Stimulated activated CD4-positive, alpha-beta T cell treated with anti-CD3 and anti-CD28 coated beads, Interleukin-1b, Interleukin-23, amount 100 ng/mL, for 1 hour (primary cell): ENCODE data around the gene SLC16A4.
"Not testable (repeated sequence)": the region's sequence is repeated elsewhere in the genome, so short reads cannot be mapped to it uniquely, and the experiment has no call there.

ENCODE experiments used
- DNase-seq, 2 donors: peaks; one replicate each; pipeline ENCODE4 v3.0.0-alpha.2; 2020; ENCODE audit warnings: low read depth in 2 of 2

SLC16A4 gene

DNA sequence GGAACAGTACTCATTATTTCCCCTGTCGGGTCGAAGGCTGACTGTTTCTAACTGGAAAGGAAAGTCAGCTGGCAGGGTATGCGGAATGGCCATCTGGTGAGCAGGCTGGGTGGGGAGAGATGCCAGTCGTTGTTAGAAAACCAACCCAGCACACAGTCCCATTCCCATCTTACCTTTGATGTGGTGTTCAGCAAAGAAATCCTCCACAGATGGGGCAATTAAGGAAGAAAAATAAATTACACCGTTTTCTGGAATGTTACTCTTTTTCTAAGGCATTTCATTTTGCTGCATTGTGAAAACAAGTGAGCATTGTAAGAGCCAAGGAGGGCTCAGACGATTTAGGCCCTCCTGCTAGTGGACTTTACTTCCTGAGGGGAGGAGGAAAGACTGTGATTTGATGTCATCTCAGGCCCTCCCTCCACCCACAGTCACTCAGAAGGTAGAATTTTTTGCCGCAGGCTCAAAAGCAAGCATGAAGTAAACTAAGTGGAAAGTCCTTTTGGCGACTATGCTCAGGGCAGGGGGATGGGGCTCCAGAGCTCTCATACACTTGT, at the start of gene SLC16A4:
Gene SLC16A4 (minus strand): TSS at position 335 of the 554 bp plus-strand sequence. CDS start 1,703 bp downstream, outside the sequence.
- no peak for DNase-seq

DNA sequence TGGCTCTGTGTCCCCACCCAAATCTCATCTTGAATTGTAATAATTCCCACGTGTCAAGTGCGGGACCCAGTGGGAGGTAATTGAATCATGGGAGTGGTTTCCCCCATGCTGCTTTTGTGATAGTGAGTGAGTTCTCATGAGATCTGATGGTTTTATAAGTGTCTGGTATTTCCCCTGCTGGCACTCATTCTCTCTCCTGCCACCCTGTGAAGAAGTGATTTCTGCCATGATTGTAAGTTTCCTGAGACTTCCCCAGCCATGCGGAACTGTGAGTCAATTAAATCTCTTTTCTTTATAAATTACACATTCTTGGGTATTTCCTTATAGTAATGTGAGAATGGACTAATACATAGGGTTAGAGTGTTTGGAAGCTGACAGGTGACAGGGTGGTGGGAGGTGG, 49.0 kb upstream of the SLC16A4 start:
- not testable (repeated sequence) for DNase-seq

GRCh38 chr1:110438893-110439292, 48.1 kb upstream of the SLC16A4 start:
- no peak for DNase-seq

GRCh38 chr1:110437645-110438299, 46.9 kb upstream of the SLC16A4 start:
- DNase-seq, result not testable (repeated sequence)

- no peak for DNase-seq
Measured at GRCh38 chr1:110436635-110437034, 45.8 kb upstream of the SLC16A4 start.

DNA sequence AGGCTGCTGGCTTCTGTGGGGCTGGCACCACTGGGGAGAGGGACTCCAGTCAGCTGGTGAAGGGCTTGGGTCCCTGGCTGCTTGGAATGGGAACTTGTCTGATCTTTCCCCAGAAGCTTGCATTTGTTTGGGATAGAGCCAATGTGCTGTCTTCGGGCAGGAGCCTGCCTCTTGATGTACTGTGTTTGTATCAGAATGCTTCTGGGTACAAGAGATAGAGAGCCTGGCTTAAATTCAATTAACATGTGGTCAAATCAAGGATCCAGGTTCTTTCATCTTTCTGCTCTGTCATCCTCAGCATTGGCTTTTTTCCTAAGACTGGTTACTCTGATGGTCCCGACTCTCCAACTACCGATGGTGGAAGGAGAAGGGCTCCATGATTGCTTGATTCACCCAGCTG, 44.1 kb upstream of the SLC16A4 start:
- no peak for DNase-seq

GRCh38 chr1:110433803-110434202, 43.0 kb upstream of the SLC16A4 start:
- no peak for DNase-seq

DNA sequence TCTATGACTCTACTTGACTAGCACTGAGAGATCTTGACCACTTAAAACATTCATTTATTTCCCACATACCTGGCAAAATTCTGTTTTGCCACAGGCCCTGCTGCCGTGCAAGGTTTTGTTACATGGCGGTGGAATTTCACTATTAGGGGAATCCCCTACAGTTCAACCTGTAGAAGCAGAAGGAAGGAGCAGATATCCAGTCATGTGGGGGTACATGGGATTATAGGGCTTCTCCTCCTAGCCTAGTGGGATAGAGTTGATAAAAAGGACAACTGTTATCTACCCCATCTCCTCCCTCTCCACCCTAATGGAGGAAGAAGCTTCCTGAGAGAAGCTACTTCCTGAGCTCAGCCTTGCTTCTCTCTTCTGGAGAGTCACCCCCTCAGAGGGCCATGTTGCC, 42.4 kb upstream of the SLC16A4 start:
- DNase-seq, result no peak

DNA sequence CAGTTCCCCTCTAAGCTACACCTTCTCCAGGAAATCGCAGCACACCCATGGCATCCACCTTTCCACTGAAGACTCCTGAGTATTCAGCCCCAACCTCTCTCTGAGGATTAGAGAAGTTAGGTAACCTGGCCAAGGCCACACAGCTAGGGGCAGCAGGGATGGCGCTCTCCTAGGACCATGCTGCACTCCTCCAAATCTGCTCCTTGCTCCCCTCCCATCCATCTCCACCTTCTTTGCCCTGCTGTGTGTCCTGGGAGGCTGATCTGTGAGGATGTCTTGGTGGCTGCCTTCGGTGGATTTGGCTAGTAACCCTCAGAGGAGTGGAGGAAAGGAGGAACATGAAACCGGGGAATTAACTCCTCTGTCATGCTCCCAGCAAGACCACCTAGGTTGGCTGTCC, 40.1 kb upstream of the SLC16A4 start:
- no peak for DNase-seq

- DNase-seq, result no peak
Measured at GRCh38 chr1:110430366-110430765, 39.5 kb upstream of the SLC16A4 start.

DNA sequence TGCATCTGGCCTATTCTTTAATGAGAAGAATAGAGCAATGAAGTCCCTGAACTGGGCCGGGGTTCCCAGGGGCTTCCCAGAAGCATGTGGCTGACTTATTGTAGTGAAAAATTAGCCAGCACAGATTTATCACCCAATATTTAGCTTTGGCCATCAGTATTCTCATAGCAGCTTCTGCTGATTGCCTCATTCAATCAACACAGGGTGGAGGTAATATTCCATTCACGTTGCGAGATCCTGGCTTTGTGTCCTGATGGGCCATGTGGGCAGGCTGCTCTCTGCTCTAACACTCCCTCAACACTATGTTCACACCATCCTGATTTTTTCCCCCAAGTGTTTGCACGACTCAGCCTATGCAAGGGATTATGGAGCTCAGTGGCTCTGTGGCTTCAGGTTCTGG, 38.1 kb upstream of the SLC16A4 start:
- no peak for DNase-seq

DNA sequence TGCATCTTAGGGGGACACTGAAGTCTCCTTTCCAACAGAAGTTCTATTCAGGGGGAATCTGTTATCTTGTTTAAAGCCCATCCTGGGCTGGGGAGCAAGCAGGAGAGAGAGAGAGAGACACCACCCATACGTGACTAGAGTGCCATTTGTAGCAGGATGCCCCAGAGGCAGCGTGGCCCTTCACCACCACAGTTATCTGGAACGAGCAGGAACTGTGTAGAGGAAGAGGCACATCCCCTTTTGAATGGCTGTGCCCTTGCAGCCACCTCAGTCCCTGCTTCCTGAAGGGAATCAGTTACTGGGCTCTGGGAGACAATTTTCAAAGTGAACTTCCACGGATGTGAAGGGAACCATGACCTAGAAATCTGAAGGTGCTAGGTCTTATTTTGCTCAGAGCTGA, 36.0 kb upstream of the SLC16A4 start:
- DNase-seq, result no peak

DNA sequence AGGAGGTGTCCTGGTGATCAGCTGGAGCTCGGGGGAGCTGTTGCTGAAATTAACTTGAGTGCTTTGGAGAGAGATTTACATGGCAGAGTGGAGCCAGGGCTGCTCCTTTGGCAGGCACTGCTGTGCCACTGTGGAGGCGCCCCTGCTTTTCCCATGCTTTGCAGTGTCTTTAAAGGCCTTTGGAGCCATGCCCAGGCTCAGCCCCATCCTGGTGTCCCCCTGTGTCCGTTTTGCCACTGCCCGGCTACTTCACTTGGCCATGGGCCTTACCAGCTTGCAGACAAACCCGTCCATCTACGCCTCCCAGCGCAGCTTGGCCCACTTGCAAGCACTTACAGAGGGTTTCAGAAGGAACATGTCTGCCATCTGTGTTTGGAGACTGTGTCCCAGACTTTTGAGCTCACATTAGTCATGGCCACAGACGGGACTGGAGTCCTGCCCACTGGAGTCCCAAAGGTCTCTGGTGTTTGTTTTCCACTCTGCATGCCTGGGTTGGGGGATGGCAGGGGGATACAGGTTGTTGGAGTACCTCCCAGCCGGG, 34.9 kb upstream of the SLC16A4 start:
- DNase-seq, result no peak

- no peak for DNase-seq
Measured at GRCh38 chr1:110424699-110425611, 34.1 kb upstream of the SLC16A4 start.

GRCh38 chr1:110420874-110421793, 30.3 kb upstream of the SLC16A4 start:
- DNase-seq, result no peak

GRCh38 chr1:110420023-110420662, 29.3 kb upstream of the SLC16A4 start:
- no peak for DNase-seq

DNA sequence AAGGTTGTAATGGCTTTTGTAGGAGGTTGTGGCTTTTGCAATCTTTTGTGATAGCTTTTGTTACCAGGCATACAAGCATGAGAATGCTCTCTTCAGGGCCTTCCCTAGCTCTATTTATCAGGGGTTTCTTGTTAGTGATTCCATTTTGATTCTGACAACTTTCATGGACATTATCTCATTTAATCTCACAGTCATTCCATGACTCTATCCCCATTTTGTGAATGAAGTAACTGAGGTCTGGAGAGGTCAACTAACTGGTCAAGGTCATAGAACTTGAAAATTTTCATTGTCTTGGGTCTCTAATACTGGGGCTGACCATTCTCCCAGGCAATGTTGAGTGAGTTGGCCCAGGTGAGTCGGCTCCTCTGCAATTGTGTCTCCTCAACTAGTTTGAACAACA, 27.9 kb upstream of the SLC16A4 start:
- DNase-seq, result no peak

DNA sequence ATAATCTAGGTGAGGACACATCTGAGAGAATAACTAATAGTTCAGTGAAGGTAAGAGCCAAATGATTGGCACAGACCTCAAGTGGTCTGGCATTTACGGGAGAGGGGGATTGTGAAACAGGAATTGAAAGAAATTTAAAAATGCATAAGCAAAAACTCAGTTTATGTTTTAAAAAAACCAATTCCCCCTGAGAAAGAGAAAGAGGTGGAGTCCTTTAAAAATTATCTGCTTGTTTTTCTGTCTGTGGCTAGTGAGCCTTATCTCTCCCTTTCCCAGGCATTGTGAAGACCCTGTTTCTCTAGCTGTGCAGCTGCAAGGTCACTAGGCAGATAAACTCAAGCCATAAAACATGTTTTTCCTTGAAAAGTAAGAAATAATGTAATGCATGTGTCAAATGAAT, 22.2 kb upstream of the SLC16A4 start:
- not testable (repeated sequence) for DNase-seq

DNA sequence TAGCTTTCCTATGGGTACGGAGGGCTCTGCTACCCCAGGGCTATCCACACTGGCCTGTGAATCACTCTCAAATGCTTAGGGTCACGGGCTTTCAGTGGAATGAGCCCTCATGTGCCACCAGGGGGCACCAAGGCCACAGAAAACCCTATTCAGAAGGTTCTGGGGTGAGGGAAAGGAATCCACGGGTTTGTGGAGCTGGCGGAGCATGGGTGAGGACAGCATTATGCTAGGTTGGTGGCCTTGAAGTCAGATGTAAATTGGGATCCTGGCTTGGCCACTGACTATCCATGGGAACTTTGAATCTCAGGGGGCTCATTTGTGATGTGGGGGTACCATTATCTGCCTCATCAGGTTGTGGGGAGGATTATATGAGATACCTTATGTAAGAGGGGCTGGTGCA, 21.8 kb upstream of the SLC16A4 start:
- peak; percentile 28 to 46 for DNase-seq

- no peak for DNase-seq
Measured at GRCh38 chr1:110411173-110411735, 20.4 kb upstream of the SLC16A4 start.

DNA sequence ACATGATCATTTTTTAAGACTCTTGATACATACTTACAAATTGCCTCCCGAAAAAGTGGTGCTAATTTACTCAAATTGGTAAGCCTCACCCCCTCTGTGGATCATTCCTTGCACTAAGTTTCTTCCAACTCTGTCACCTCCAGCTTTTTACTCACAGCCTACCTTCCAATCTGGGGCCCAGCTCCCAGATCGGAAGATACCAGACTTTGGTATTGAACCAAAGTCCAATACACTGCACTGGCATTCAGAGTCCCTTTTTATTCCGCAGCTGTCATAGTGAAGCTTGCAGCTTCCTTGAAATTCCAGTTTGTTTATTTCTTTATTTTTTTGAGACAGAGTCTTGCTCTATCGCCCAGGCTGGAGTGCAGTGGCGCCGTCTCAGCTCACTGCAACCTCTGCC, 18.5 kb upstream of the SLC16A4 start:
- DNase-seq, result no peak
